Medulla oblongata (tissue), 1 donor: ENCODE results near the gene CDK15.
A peak's percentile ranks its signal among the peaks of the same experiment; 100 is the strongest.

ENCODE experiments used
- DNase-seq: peaks from one replicate; pipeline ENCODE4 v3.0.0-alpha.2; 2015; ENCODE audit errors: extremely low spot score

The CDK15 gene

GRCh38 chr2:201908901-201909300, 102.6 kb downstream of the CDK15 start:
- DNase-seq: peak; percentile 49

- no peak for DNase-seq
Measured at GRCh38 chr2:201909348-201909747, 103.0 kb downstream of the CDK15 start.

DNA sequence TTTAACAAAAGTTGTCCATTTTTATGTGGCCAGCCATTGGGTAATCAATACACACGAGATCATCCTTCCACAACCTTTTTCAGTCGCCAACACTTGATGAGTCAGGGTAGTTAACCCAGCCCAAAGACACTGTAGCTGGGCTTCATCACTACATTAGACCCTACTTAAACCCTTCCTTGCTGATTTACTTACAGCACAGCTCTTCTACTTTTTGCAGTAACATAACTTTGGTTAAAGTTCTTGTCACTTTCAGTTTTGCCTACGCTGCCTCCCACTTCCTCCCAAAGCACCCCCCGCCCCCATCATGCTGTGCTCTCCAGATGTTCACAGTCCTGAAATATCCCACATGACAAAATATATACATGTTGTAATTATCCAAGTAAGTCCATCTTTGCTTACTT, 103.6 kb downstream of the CDK15 start:
- no peak for DNase-seq

DNA sequence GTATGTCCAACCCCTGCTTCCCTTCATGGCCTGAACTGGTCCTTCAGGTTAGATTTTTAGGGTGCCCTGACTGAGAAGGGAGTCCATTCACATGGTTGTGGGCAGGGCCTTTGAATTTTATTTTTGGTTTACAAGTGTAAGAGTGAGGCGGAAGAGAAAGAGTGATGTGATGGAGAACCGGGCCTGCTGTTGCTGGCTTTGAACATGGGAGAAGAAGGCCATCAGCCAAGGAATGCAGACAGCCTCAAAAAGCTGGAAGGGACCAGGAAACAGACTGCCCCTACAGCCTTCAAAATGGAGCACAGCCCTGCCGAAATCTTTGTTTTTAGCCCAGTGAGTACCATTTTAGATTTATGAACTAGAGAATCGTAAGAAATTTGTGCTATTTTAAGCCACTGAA, 105.0 kb downstream of the CDK15 start:
- no peak for DNase-seq

DNA sequence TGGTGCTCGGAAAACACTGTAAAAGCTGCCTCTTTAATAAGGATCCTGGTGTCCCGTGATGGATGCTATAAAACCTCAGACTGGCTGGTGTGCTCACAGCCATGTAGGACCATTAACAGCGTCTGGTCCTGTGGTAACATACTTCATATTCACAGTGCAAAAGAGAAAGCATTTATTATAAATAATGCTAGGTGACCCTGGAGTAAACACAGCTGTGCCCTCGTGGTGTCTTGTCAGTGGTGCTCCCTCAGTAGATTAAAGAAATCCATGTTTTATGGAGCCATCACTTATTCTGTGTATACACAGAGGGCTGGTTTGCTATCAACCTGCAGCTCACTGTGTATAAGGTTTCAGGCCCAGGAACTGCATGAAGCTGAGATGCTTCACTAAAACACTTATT, 106.9 kb downstream of the CDK15 start:
- DNase-seq: no peak

GRCh38 chr2:201915446-201915845, 109.1 kb downstream of the CDK15 start:
- no peak for DNase-seq

GRCh38 chr2:201916565-201916964, 110.2 kb downstream of the CDK15 start:
- no peak for DNase-seq

GRCh38 chr2:201918616-201919307, 112.4 kb downstream of the CDK15 start:
- no peak for DNase-seq

GRCh38 chr2:201919308-201919634, 112.9 kb downstream of the CDK15 start:
- DNase-seq: no peak

DNA sequence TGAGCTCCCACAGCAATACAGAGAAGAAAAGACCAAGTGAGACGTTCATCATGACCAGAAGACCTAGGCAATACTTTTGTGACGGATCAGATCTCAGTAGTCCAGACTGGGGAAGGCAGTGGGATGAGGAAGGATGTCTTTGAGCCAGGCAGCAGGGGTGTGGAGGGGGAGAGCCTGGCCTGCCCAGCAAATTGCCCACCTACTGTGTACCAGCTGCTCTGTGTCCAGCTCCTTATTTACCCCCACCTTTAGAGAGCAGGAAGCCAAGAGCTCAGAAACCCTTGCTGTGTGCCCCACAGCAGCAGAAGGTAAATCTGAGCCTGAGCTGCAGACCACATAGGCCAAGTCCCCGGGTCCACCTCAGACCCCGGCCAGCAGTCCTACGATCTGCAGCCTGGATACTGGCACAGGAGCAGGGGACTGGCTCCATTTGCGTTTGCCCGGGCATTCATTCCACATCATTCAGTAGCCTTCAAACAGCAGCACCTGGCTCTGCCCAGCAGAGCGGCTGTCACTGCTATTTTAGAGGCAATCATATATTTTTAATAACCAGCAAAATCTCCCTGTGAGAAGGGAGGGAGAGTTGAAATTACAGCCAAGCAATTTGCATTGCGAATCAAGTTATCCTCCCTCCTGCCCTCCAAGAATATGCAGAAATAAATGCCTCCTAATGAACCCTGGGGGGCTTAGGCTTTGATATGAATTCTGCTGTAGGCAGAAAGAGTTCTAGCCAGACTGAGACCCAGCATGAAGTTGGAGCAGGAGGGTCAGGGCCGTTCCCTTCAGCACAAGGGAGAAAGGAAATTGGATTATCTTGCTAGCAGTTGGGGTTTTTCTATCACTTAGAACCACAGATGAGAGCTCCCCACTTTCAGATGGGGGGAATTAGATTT, 117.3 kb downstream of the CDK15 start:
- DNase-seq: no peak

DNA sequence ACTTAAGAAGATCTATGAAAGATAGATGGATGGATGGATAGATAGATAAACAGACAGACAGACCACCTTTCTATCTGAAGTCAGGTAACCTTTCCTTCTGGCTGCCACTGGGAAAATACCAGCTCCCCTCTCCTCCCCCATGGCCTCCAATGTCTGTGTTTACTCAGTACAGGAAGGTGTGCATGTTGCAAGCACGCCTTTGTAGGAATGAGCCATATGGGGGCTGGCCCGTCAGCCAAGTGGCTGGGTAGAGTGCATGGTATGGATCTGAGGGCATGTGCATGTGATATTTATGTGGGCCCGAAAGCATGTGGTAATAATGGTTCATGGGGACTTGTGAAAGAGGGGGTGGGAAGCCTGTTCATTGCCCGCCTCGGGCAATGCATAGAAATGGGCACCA, 118.1 kb downstream of the CDK15 start:
- no peak for DNase-seq

DNA sequence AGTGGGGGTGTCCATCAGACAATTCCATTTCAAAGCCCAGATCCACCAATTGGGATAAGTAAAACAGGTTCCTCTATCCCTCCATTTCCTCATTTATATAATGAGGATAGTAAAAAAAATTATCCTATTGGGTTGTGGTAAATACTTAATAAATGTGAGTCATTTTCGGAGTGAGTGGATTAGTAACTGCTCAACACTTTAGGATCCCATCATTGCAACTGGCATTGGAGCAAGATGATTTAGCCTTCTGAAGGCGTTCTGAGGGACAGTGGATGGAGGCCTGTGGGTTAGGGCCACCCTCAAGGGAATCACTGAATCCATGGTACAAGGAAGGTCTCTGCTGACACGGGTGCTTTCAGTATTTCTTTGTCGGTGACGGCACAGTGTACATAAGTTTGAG, 118.7 kb downstream of the CDK15 start:
- DNase-seq: no peak

GRCh38 chr2:201926067-201926466, 119.7 kb downstream of the CDK15 start:
- DNase-seq: no peak

- no peak for DNase-seq
Measured at GRCh38 chr2:201928363-201928762, 122.0 kb downstream of the CDK15 start.

- DNase-seq: no peak
Measured at GRCh38 chr2:201929281-201930026, 123.1 kb downstream of the CDK15 start.

DNA sequence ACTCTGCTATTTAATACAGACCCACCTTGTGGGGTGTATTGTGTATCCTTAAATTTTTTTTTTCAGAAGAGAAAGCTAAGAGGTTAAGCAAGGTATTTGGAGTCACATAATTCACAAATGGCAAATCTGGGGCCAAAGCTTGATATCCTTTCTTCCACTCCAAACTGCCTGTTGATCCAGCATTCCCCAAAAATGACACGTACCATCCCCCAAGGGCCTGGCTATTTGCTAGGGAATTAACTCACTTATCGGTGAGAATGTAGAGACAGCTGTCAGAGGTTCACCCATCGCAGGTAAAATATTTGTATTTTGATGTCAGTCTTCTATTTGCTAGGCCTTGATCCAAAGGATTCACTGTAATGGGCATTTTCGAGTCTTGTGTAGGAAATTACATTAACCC, 123.7 kb downstream of the CDK15 start:
- no peak for DNase-seq

GRCh38 chr2:201930831-201931230, 124.5 kb downstream of the CDK15 start:
- no peak for DNase-seq

GRCh38 chr2:201931475-201931874, 125.1 kb downstream of the CDK15 start:
- DNase-seq: no peak

DNA sequence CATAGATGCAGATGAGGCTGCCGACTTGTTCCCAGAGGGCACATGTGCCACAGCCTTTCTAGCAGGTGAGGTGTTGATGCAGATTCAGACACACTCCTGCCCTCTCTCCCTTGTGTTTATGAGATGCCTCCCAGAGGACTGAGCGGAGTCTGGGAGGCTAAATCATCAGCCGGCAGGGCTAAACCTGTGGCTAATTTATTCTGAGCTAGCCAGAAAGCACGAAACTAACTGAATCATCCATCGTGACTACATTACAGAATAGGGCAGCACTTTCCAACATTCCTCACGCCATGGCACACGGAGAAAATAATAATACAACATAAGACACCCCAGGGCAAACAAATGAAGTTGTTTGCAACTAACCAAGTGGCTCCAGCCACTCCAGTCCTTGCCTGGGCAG, 125.6 kb downstream of the CDK15 start:
- no peak for DNase-seq

- no peak for DNase-seq
Measured at GRCh38 chr2:201932511-201932910, 126.2 kb downstream of the CDK15 start.

DNA sequence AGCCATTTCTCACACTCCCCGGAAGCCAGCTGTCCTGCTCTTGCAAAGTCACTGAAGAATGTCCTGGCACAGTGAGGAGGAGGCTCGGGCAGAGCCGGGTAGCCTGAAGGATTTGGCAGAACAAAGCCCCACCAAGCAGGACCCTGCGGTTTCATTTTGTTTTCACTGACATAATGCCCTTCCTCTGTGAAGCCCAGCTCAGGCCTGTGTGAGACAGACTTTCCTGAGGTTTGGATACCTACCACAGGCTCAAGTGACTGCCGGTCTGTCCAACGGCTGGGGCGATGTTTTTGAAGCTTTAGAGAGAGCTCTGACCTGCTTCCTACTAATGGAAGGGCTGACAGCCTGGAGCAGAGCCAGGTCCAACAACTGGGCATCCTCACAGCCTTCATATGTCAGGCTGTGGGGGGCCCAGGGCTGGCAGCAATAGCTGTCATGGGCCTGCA, 127.5 kb downstream of the CDK15 start:
- peak; percentile 45 for DNase-seq

DNA sequence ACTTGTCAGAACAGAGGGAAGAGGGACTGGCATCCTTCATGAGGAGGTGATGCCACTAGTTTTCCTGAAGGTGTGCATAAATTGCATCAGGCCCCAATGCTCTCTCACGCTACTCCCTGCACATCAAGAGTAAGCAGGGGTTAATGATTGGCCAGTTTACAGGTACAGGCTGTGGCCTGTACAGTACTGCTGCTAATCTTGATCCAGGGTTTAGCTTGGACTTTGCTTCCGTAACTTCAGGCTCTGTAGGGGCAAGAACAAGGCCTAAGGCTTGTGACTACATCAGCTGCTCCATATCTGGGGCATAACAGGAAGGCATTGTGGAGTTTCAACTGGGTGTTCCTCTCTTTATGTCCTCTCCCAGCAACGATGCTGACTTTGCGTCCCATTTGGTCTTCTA, 130.5 kb downstream of the CDK15 start:
- no peak for DNase-seq

GRCh38 chr2:201937343-201937742, 131.0 kb downstream of the CDK15 start:
- no peak for DNase-seq
